ENCODE data around the gene FLYWCH2.

DNA sequence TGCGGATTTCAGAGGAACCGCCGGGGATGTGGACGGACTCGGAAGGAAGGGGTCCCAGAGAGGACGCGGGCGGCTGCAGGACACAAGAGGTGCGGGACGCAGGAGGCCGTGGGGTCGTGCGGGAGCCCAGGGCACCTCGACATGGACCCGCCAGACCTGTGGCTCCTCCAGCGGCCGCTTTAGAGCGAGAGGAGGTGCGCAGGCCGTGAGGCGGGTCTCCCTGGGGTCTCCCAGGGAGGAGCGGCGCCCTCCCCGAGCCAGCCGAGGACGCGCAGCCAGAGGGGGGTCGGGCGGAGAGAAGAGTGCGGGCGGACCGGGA is 21.9 kb downstream of the FLYWCH2 start:
- TF ChIP-seq, protein P1, sequence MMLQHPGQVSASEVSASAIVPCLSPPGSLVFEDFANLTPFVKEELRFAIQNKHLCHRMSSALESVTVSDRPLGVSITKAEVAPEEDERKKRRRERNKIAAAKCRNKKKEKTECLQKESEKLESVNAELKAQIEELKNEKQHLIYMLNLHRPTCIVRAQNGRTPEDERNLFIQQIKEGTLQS (IDR thresholded peaks at IDR 0.05), result no peak
- TF ChIP-seq, protein P1 (CRISPR knock-in tag; conservative IDR thresholded peaks at IDR 0.05), result no peak
- TF ChIP-seq IRF2 (CRISPR knock-in tag; IDR thresholded peaks at IDR 0.05) (no peak), FOXA1 (IDR thresholded peaks at IDR 0.05; ENCODE audit: borderline replicate concordance) (no peak), ZC3H11A (IDR thresholded peaks at IDR 0.05; ENCODE audit: low read depth, low read length) (no peak), EGR1 (conservative IDR thresholded peaks at IDR 0.05) (no peak), FOS (IDR thresholded peaks at IDR 0.05; ENCODE audit: extremely low read depth, insufficient read length) (no peak), NFIC (IDR thresholded peaks at IDR 0.05) (no peak), HMBOX1 (IDR thresholded peaks at IDR 0.05) (no peak), HDAC2 (IDR thresholded peaks at IDR 0.05) (no peak), POLR2AphosphoS5 (IDR thresholded peaks at IDR 0.05; ENCODE audit: control insufficient read depth, insufficient read depth, low read depth, low read length) (no peak), ATF4 (CRISPR knock-in tag; IDR thresholded peaks at IDR 0.05) (no peak)
- TF ChIP-seq, protein P2, sequence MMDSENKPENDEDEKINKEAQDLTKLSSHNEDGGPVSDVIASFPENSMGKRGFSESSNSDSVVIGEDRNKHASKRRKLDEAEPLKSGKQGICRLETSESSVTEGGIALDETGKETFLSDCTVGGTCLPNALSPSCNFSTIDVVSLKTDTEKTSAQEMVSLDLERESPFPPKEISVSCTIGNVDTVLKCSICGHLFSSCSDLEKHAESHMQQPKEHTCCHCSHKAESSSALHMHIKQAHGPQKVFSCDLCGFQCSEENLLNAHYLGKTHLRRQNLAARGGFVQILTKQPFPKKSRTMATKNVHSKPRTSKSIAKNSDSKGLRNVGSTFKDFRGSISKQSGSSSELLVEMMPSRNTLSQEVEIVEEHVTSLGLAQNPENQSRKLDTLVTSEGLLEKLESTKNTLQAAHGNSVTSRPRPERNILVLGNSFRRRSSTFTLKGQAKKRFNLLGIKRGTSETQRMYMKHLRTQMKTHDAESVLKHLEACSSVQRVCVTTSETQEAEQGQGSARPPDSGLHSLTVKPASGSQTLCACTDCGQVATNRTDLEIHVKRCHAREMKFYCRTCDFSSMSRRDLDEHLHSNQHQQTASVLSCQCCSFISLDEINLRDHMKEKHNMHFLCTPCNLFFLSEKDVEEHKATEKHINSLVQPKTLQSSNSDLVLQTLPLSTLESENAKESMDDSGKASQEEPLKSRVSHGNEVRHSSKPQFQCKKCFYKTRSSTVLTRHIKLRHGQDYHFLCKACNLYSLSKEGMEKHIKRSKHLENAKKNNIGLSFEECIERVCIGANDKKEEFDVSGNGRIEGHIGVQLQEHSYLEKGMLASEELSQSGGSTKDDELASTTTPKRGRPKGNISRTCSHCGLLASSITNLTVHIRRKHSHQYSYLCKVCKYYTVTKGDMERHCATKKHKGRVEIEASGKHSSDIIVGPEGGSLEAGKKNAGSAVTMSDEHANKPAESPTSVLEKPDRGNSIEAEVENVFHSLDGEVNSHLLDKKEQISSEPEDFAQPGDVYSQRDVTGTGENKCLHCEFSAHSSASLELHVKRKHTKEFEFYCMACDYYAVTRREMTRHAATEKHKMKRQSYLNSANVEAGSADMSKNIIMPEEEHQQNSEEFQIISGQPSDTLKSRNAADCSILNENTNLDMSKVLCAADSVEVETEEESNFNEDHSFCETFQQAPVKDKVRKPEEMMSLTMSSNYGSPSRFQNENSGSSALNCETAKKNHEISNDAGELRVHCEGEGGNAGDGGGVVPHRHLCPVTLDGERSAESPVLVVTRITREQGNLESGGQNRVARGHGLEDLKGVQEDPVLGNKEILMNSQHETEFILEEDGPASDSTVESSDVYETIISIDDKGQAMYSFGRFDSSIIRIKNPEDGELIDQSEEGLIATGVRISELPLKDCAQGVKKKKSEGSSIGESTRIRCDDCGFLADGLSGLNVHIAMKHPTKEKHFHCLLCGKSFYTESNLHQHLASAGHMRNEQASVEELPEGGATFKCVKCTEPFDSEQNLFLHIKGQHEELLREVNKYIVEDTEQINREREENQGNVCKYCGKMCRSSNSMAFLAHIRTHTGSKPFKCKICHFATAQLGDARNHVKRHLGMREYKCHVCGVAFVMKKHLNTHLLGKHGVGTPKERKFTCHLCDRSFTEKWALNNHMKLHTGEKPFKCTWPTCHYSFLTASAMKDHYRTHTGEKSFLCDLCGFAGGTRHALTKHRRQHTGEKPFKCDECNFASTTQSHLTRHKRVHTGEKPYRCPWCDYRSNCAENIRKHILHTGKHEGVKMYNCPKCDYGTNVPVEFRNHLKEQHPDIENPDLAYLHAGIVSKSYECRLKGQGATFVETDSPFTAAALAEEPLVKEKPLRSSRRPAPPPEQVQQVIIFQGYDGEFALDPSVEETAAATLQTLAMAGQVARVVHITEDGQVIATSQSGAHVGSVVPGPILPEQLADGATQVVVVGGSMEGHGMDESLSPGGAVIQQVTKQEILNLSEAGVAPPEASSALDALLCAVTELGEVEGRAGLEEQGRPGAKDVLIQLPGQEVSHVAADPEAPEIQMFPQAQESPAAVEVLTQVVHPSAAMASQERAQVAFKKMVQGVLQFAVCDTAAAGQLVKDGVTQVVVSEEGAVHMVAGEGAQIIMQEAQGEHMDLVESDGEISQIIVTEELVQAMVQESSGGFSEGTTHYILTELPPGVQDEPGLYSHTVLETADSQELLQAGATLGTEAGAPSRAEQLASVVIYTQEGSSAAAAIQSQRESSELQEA (IDR thresholded peaks at IDR 0.05; ENCODE audit: low read depth), result no peak
